IPS DF 6.9 (cell line): ENCODE data around the gene ANO7.

ENCODE experiments used
- DNase-seq: peaks from one replicate; pipeline ENCODE4 v3.0.0-alpha.2; 2013; ENCODE audit warnings: low read depth, low spot score
- H3K27ac ChIP-seq: one replicate; pipeline ENCODE4 v1.5.1; 2013; ENCODE audit warnings: low read length, control low read depth
- H3K27me3 ChIP-seq: 2 replicates; pipeline ENCODE4 v1.6.1; 2013; ENCODE audit warnings: mild to moderate bottlenecking, low read length; ENCODE audit not compliant: control insufficient read depth, insufficient read depth
- H3K36me3 ChIP-seq: 2 replicates; pipeline ENCODE4 v1.6.1; 2013; ENCODE audit warnings: low read length; ENCODE audit not compliant: control insufficient read depth, insufficient read depth
- H3K4me1 ChIP-seq: 2 replicates; pipeline ENCODE4 v1.6.1; 2013; ENCODE audit warnings: low read length; ENCODE audit not compliant: control insufficient read depth, insufficient read depth
- H3K4me3 ChIP-seq: 2 replicates; pipeline ENCODE4 v1.5.1; 2013; ENCODE audit warnings: mild to moderate bottlenecking, low read length
- H3K9me3 ChIP-seq: 2 replicates; pipeline ENCODE4 v1.6.1; 2013; ENCODE audit warnings: low read length, inconsistent platforms; ENCODE audit not compliant: control insufficient read depth, insufficient read depth
- WGBS: extraction: QIAGEN DNeasy Blood & Tissue Kit; methylation state at CpG from one replicate; pipeline ENCODE4 v1.1.7; 2013; ENCODE audit warnings: mixed read lengths, missing lambda C conversion rate; ENCODE audit not compliant: insufficient read length, insufficient coverage; 5-methylcytosine and 5-hydroxymethylcytosine counted together

ANO7 gene

GRCh38 chr2:241252778-241253475 lies 64.5 kb downstream of the ANO7 start:
- Histone ChIP-seq H3K4me3 (no peak overlapping the region), H3K36me3 (peaks cover 58% of the 10 kb centered on the region), H3K4me1 (no peaks in the 10 kb centered on the region), H3K27me3 (no peaks in the 10 kb centered on the region), H3K27ac (no peak overlapping the region), H3K9me3 (no peaks in the 10 kb centered on the region)
- DNase-seq, result no peak
- no CpG with 5 or more reads among the region's 14 CpGs for WGBS

- no peaks in the 10 kb centered on the region for H3K9me3 ChIP-seq
- peaks cover 43% of the 10 kb centered on the region for H3K36me3 ChIP-seq
- no CpG with 5 or more reads among the region's 10 CpGs for WGBS
- H3K27ac ChIP-seq, result no peak overlapping the region
- DNase-seq, result no peak
- H3K4me3 ChIP-seq, result no peak overlapping the region
- no peaks in the 10 kb centered on the region for H3K4me1 ChIP-seq
- H3K27me3 ChIP-seq, result no peaks in the 10 kb centered on the region
These were observed 66.5 kb downstream of the ANO7 start for GRCh38 chr2:241254904-241255351.

DNA sequence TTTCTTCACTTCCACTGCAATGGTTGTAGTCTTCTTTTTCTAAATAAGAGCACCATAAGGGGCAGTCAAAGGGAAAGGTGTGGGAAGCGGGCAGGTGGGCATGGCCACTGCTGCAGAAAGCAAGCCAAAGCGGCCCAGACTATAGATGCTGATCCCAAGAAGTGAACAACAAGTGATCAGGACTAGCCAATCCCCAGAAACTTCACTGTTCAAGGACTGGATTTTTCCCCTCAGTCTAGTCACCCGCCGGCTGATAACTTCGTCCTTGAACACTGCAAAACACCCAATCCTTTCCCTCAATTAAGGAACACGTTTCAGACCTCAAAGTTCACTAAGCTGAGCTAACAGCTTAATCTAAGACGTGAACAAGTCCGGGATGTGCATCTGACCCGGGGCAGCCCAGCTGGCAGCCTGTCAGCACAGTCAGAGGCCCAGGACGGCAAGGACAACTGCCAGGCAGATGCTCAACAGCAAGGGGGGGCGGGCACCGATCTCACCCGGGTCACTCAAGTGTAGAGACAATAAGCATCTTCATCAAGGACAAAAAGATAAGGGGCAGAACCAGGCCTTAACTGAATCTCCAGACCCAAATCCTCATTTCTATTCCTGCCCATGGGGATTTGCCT lies 67.2 kb downstream of the ANO7 start:
- H3K9me3 ChIP-seq, result no peaks in the 10 kb centered on the region
- H3K36me3 ChIP-seq, result peaks cover 39% of the 10 kb centered on the region
- H3K27me3 ChIP-seq, result no peaks in the 10 kb centered on the region
- H3K4me3 ChIP-seq, result no peak overlapping the region
- no peak for DNase-seq
- no CpG with 5 or more reads among the region's 13 CpGs for WGBS
- no peak overlapping the region for H3K27ac ChIP-seq
- no peaks in the 10 kb centered on the region for H3K4me1 ChIP-seq

- H3K4me3 ChIP-seq, result no peak overlapping the region
- H3K9me3 ChIP-seq, result no peaks in the 10 kb centered on the region
- no peak for DNase-seq
- H3K27ac ChIP-seq, result no peak overlapping the region
- no peaks in the 10 kb centered on the region for H3K4me1 ChIP-seq
- peaks cover 38% of the 10 kb centered on the region for H3K36me3 ChIP-seq
- H3K27me3 ChIP-seq, result no peaks in the 10 kb centered on the region
- WGBS, result no CpG with 5 or more reads among the region's 11 CpGs
These were observed 67.7 kb downstream of the ANO7 start for GRCh38 chr2:241256168-241256545.

DNA sequence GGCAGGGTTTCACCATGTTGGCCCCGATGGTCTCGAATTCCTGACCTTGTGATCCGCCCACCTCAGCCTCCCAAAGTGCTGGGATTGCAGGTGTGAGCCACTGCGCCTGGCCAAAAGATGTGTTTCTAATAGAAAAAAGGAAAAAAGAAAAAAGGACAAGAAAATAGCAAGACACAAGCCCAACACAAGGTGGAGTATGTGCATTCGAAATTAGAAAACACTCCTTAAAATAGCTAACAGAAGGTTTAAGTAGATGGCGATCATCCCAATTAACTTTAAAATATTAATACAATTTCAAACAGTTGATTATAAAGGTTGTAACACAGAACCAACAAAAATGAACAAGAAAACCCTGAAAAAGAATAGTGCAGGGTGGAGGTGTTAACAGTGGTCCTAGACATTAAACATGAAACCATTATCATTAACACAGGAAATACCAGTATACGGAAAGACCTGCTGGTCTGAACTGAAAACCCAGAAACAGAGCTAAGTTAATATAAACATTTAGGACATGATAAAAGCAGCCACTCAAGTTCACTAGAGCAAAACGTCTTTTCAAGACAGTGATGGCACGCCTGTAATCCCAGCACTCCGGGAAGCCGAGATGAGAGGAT lies 69.0 kb downstream of the ANO7 start:
- DNase-seq, result no peak
- no peak overlapping the region for H3K4me3 ChIP-seq
- WGBS, result no CpG with 5 or more reads among the region's 11 CpGs
- H3K27me3 ChIP-seq, result no peaks in the 10 kb centered on the region
- H3K9me3 ChIP-seq, result no peaks in the 10 kb centered on the region
- peaks cover 33% of the 10 kb centered on the region for H3K36me3 ChIP-seq
- H3K27ac ChIP-seq, result no peak overlapping the region
- no peaks in the 10 kb centered on the region for H3K4me1 ChIP-seq

GRCh38 chr2:241258505-241259280 lies 70.2 kb downstream of the ANO7 start:
- no peak for DNase-seq
- WGBS, result no CpG with 5 or more reads among the region's 8 CpGs
- Histone ChIP-seq H3K4me1 (no peaks in the 10 kb centered on the region), H3K4me3 (no peak overlapping the region), H3K36me3 (peaks cover 32% of the 10 kb centered on the region), H3K27me3 (no peaks in the 10 kb centered on the region), H3K9me3 (no peaks in the 10 kb centered on the region), H3K27ac (no peak overlapping the region)

GRCh38 chr2:241260911-241261310 lies 72.4 kb downstream of the ANO7 start:
- H3K4me3 ChIP-seq, result no peak overlapping the region
- no peaks in the 10 kb centered on the region for H3K4me1 ChIP-seq
- H3K36me3 ChIP-seq, result peaks cover 18% of the 10 kb centered on the region
- no CpG with 5 or more reads among the region's 3 CpGs for WGBS
- H3K9me3 ChIP-seq, result no peaks in the 10 kb centered on the region
- no peaks in the 10 kb centered on the region for H3K27me3 ChIP-seq
- no peak for DNase-seq
- no peak overlapping the region for H3K27ac ChIP-seq

DNA sequence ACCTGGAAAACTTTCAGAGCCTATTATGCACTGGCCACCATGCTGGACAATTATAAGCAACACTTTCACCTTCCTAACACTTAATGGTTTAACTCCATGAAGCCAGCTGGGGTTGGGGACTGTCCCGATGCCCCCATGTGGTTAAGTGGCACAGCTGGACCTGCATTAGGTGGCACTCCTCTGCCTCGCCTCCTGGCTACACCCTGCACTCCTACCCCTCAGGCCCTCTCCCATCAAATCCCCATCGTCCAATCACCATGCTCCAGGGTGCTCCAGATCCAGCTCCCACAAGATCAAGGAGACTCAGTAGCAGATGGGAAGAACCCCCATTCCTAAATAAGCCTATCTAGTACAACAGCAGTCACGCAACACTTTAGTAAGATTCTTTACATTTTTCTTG lies 73.2 kb downstream of the ANO7 start:
- Histone ChIP-seq H3K4me3 (no peak overlapping the region), H3K4me1 (no peaks in the 10 kb centered on the region), H3K9me3 (no peaks in the 10 kb centered on the region), H3K27ac (no peak overlapping the region), H3K36me3 (peaks cover 11% of the 10 kb centered on the region), H3K27me3 (no peaks in the 10 kb centered on the region)
- no peak for DNase-seq
- no CpG with 5 or more reads among the region's 4 CpGs for WGBS

DNA sequence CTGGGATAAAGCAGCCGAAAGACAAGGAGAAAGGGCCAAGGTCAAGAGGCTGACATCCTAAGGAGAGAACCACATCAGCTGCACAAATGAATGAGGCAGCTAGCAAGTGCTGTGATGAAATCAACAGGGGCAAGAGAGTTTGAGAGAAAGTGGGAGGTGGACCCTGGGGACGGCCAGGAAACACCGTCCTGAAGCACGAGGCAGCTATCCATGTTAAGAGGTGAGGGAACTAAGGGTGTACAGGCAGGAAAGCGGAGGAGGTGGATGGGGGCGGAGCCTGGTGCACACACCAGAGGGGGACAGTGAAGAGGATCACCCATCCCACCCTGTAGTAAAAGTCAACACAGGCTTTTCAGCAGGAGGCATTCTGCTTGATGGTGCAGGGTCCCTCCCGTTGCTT lies 74.6 kb downstream of the ANO7 start:
- no peak overlapping the region for H3K27ac ChIP-seq
- H3K4me3 ChIP-seq, result no peak overlapping the region
- H3K4me1 ChIP-seq, result no peaks in the 10 kb centered on the region
- no peaks in the 10 kb centered on the region for H3K9me3 ChIP-seq
- H3K36me3 ChIP-seq, result peaks cover 11% of the 10 kb centered on the region; the same call in 1 of the 2 replicates
- no peaks in the 10 kb centered on the region for H3K27me3 ChIP-seq
- no CpG with 5 or more reads among the region's 7 CpGs for WGBS
- no peak for DNase-seq

DNA sequence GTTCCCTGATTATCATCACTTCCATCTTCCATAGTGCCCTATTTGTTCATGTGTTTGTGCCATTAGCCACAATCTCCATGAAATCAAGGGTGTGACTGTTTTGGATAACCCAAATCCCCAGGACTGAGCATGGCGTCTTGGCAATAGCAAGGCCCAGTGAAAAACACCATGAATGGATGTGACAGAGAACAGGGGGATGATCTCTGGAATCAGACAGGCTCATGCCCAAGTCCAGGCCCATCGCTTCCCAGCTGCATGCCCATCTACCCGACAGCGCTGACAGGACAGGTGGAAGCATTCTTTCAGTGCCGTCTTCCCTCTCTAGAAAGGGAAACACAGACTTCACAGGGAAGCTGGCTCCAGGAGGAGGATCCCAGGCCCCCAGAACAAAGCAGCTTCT lies 77.0 kb downstream of the ANO7 start:
- WGBS, result no CpG with 5 or more reads among the region's 5 CpGs
- peaks cover 9% of the 10 kb centered on the region; the same call in 1 of the 2 replicates for H3K36me3 ChIP-seq

More for the DNA sequence above, 77.0 kb downstream of the ANO7 start:
- H3K4me3 ChIP-seq, result no peak overlapping the region
- H3K9me3 ChIP-seq, result no peaks in the 10 kb centered on the region
- no peaks in the 10 kb centered on the region for H3K4me1 ChIP-seq
- no peak for DNase-seq
- no peak overlapping the region for H3K27ac ChIP-seq
- no peaks in the 10 kb centered on the region for H3K27me3 ChIP-seq
